SK-N-SH (cell line): ENCODE measurements around the gene RHOJ.

ENCODE experiments used
- CTCF ChIP-seq: fragments of 200-600 bp; sonication (generic); IDR thresholded peaks from 2 replicates; pipeline ENCODE4 v1.6.1; 2017; ENCODE audit warnings: antibody characterized with exemption, mild to moderate bottlenecking, moderate library complexity
- ELF1 ChIP-seq: IDR thresholded peaks from 2 replicates; pipeline ENCODE4 v1.4.0; 2012
- EP300 ChIP-seq, 2 experiments: IDR thresholded peaks; 2 replicates each; pipeline versions ENCODE4 v1.4.0 to v1.6.1; 2012; ENCODE audit warnings: borderline replicate concordance in 1 of 2, low read depth in 1 of 2, low read length in 1 of 2
- EZH2phosphoT487 ChIP-seq: fragments of 200-600 bp; sonication (generic); IDR thresholded peaks from 2 replicates; pipeline ENCODE4 v1.6.1; 2017; ENCODE audit warnings: low read depth, mixed run types, mild to moderate bottlenecking, antibody characterized with exemption, moderate library complexity, borderline replicate concordance
- MAX ChIP-seq: IDR thresholded peaks from 2 replicates; pipeline ENCODE4 v1.4.0; 2012; ENCODE audit warnings: low read depth
- NFIC ChIP-seq: IDR thresholded peaks from 2 replicates; pipeline ENCODE4 v1.4.0; 2012; ENCODE audit warnings: borderline replicate concordance
- RAD21 ChIP-seq: IDR thresholded peaks from 2 replicates; pipeline ENCODE4 v1.6.1; 2012; ENCODE audit warnings: mild to moderate bottlenecking, low read length
- REST ChIP-seq: IDR thresholded peaks from 2 replicates; pipeline ENCODE4 v1.6.1; 2012; ENCODE audit warnings: mild to moderate bottlenecking, low read depth, low read length, moderate library complexity
- RFX5 ChIP-seq: IDR thresholded peaks from 2 replicates; pipeline ENCODE4 v1.6.1; 2012; ENCODE audit warnings: mild to moderate bottlenecking, improper control_type of control experiment, low read length
- SMC3 ChIP-seq: IDR thresholded peaks from 2 replicates; pipeline ENCODE4 v1.6.1; 2012; ENCODE audit warnings: low read depth, low read length, improper control_type of control experiment
- TAF1 ChIP-seq: IDR thresholded peaks from 2 replicates; pipeline ENCODE4 v1.6.1; 2012; ENCODE audit warnings: low read depth, mild to moderate bottlenecking, low read length, moderate library complexity, borderline replicate concordance
- USF1 ChIP-seq: IDR thresholded peaks from 2 replicates; pipeline ENCODE4 v1.4.0; 2012; ENCODE audit warnings: low read depth, borderline replicate concordance
- YY1 ChIP-seq: IDR thresholded peaks from 2 replicates; pipeline ENCODE4 v1.4.0; 2012; ENCODE audit warnings: low read depth, mild to moderate bottlenecking

GRCh38 chr14:63282997-63283883, 79.0 kb downstream of the RHOJ start:
- no peak for TF ChIP-seq SMC3
- no peak for TF ChIP-seq CTCF
- no peak for TF ChIP-seq TAF1
- TF ChIP-seq RAD21 = no peak
- no peak for TF ChIP-seq YY1
- TF ChIP-seq ELF1 = no peak
- peak in 1 of 2 experiments; percentile 23; a peak in 1 of 4 replicates for TF ChIP-seq EP300 (IDR thresholded peaks at IDR 0.05; ENCODE audit: borderline replicate concordance in 1 of 2, low read depth in 1 of 2, low read length in 1 of 2)
- TF ChIP-seq USF1 = no peak
- TF ChIP-seq EZH2phosphoT487 = no peak
- no peak for TF ChIP-seq REST
- TF ChIP-seq MAX = no peak
- no peak for TF ChIP-seq RFX5
- TF ChIP-seq NFIC = no peak
